Measurements from ENCODE around the gene SMU1.

SMU1 gene

DNA sequence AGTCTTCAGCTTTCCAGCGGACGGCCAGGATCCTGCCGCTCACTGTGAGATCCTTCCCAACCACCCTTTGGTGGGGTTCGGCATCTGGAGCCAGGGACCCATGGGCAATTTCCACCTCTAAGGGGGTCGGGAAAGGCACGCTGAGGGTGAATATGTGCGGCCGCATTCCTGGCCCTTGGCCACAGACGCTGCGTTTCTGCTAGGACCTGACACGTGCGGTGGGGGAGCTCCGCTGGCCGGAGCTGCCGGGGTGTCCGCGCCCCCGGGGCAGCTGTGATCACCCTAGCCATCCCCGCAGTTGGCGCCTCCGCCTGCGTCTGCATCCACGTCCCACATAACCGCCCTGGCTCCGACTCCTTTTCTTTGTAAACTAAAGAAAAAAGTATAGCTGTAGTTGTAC lies 56.7 kb downstream of the SMU1 start:
- TF ChIP-seq CTCF (IDR thresholded peaks at IDR 0.05; ENCODE audit: low read depth, low read length, missing control alignments) = no peak
- no peak overlapping the region for H3K4me3 ChIP-seq (ENCODE audit: low read depth, low read length)
- no peak for DNase-seq (ENCODE audit: low read depth)

GRCh38 chr9:33017283-33018041 lies 59.0 kb downstream of the SMU1 start:
- H3K4me3 ChIP-seq (ENCODE audit: low read depth, low read length) = no peak overlapping the region
- TF ChIP-seq CTCF (IDR thresholded peaks at IDR 0.05; ENCODE audit: low read depth, low read length, missing control alignments) = no peak
- DNase-seq (ENCODE audit: low read depth) = no peak

GRCh38 chr9:33014665-33015014 lies 61.8 kb downstream of the SMU1 start:
- no peak for TF ChIP-seq CTCF (IDR thresholded peaks at IDR 0.05; ENCODE audit: low read depth, low read length, missing control alignments)
- no peak for DNase-seq (ENCODE audit: low read depth)
- no peak overlapping the region for H3K4me3 ChIP-seq (ENCODE audit: low read depth, low read length)

- no peak for TF ChIP-seq CTCF (IDR thresholded peaks at IDR 0.05; ENCODE audit: low read depth, low read length, missing control alignments)
- DNase-seq (ENCODE audit: low read depth) = no peak
- H3K4me3 ChIP-seq (ENCODE audit: low read depth, low read length) = no peak overlapping the region
Measured at GRCh38 chr9:33013962-33014664, 62.4 kb downstream of the SMU1 start.

DNA sequence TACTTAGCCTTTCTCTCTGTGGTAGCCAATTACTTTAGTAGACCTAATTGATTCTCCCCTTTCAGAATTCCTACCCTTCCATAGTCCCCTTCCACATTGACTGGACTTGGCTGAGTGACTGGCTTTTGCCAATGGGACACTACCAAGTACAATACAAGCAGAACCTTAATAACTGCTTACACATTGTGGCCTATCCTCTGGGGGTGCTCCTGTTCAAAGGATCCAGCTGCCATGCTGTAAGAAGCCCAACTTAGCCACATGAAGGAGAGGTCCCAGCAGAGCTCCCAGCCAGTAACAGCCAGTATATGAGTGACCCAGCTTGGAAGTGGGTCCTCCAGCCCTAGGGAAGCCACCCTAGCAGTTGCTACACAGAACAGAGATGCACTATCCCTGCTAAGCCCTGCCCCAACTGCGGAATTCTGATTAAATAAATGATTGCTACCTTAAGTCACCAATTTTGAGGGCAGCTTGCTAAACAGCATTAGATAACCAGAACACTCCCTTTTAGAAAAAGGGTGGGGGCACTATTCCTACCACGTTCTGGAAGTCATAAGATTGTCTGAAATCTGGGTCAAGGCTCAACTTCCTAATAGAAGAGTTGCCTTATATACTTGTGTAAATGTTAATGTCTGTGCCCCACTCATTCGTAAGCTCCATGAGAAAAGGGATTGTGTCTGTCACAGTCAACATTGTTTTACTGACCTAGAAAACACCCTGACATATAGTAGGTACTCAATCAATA lies 64.0 kb downstream of the SMU1 start:
- no peak overlapping the region for H3K4me3 ChIP-seq (ENCODE audit: low read depth, low read length)
- no peak for TF ChIP-seq CTCF (IDR thresholded peaks at IDR 0.05; ENCODE audit: low read depth, low read length, missing control alignments)
- DNase-seq (ENCODE audit: low read depth) = no peak

DNA sequence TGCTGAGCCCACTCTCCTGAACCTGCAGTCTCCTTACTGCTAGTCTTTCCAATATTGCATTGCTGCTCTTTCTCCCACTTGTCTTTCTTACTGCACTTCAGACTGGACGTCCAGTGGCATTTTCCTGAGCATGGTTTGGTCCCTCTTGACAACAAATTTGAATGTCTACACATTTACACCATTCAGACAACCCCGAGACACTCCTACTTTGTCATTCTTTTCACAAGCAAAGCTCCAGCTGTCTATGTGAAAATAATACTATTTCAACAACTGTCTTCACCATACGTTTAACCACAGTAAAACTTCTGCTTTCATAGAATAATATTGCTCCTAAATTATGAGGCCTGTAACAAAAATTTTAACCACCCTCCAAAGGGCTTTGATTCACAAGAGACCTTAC lies 64.6 kb downstream of the SMU1 start:
- DNase-seq (ENCODE audit: low read depth) = no peak
- no peak overlapping the region for H3K4me3 ChIP-seq (ENCODE audit: low read depth, low read length)
- no peak for TF ChIP-seq CTCF (IDR thresholded peaks at IDR 0.05; ENCODE audit: low read depth, low read length, missing control alignments)

Measured in GM12864 (cell line).